Motor neuron (in vitro differentiated cells): ENCODE data around the gene CTNND2. TPM values are rescaled to one million over a fixed set of nuclear protein-coding genes. Genes with fewer than 3 reads are reported as not detected.

Experiments used
- ATAC-seq, 8 experiments: fragments of 200-7000 bp; cut with Tn5 transposase; replicated peaks in 6 of 8; 2 replicates each; pipeline ENCODE4 v1.8.0; 2021; ENCODE audit warnings: mild to moderate bottlenecking in 8 of 8, moderate library complexity in 8 of 8
- H3K27ac ChIP-seq, 2 donors: fragments of 250-450 bp; sonication (Bioruptor Pico); 2 replicates each; pipeline ENCODE4 v1.9.0; 2021; ENCODE audit warnings: antibody characterized with exemption in 2 of 2, mild to moderate bottlenecking in 2 of 2, moderate library complexity in 1 of 2
- H3K4me1 ChIP-seq, 2 donors: fragments of 250-450 bp; sonication (Bioruptor Pico); replicated peaks in 1 of 2; 2 replicates each; pipeline ENCODE4 v1.6.1; 2021; ENCODE audit warnings: antibody characterized with exemption in 2 of 2, mild to moderate bottlenecking in 2 of 2, moderate library complexity in 1 of 2
- H3K4me3 ChIP-seq, 5 donors: fragments of 250-450 bp; sonication (Bioruptor Pico); 2 replicates each; pipeline ENCODE4 v1.9.0; 2021; ENCODE audit warnings: antibody characterized with exemption in 5 of 5, mild to moderate bottlenecking in 5 of 5, moderate library complexity in 4 of 5
- WGBS, 10 experiments: fragments of 450-650 bp; shearing (Covaris generic); methylation state at CpG; one replicate each; pipeline ENCODE4 v1.0.0; 2022; 5-methylcytosine and 5-hydroxymethylcytosine counted together
- in situ Hi-C, 9 experiments: fragments of 400-800 bp; cut with MboI; loops; one replicate each; pipeline ENCODE4 v1.15.0; 2021; ENCODE audit warnings: low sequenced_read_pairs in 9 of 9, low pct_unique_long_range_greater_than_20kb in 2 of 9; ENCODE audit not compliant: unreplicated experiment in 9 of 9
- total RNA-seq, 8 experiments: library from RNA; unstranded; fragments of 300-600 nt; gene quantifications; 2 replicates each; pipeline versions ENCODE4 v1.2.3 to v1.2.4, GENCODE V29; 2022

CTNND2 gene
- total RNA-seq, 8 experiments from 2014 or later: 0.51 to 49.9 (median 40.1) TPM

DNA sequence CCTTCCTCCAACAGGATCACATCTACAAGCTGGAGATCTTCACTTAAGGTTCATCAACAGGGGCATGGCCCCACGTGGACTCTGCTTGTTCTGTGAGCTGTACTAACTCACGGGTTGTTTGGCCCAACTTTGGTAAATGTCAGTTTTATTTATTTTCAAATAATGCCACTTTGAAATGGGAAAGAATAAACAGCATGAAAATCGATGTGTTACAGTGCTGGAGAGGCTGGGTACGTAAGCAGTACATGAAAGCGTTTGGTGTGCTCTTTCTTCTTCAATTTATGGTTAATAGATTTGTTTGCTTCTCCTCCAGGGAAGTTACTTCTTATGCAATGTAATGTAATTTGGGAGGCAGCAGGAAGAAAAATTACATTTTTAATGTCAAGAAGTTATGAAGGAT is 753.3 kb downstream of the CTNND2 start:
- Histone ChIP-seq H3K27ac (no peak overlapping the region), H3K4me3 (no peak overlapping the region), H3K4me1 (peaks cover 9 to 29% of the 10 kb centered on the region in 2 donors)
- ATAC-seq: no peak
- 47 to 100% (median 82%) methylated on average over 2 to 5 of the region's 5 CpGs; no CpG with 5 or more reads in 1 of the 10 experiments for WGBS, 10 experiments
- in situ Hi-C loops: no loop called here

DNA sequence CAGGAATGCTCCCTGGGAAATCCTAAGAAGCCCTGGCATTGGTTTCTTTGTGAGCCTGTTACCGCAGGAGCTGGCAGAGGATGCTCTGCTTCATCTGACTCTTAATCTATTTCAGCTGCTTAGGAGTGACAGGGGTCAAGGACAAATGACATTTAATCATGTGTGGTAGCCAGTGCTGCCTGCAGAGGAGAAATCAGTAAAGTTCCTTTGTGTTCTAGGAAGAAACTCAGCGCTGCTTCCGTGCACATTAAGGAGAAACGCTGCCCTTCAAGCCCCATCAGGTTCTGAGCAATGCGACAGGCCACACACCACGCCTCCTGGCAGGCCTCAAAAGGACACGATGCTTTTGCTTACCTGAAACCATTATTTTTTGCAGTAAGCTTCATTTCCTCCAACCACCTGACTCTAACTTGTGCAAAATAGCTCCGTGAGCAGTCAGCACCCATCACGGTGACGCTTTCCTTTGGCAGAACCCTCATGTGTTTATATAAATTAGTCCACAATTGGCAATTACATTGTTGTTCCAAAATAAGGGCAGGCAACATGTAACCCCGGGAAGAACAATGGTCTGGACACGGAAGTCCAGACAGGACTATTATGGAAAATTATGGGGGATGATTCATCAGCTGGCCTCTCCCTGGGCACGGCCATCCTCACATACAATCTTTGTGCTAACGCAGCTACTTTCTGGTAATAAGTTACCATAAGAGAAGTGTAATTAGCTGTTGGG is 755.3 kb downstream of the CTNND2 start:
- in situ Hi-C loops: no loop called here
- ATAC-seq: peak in 6 of 8 experiments; percentile 65 to 87 (median 78)
- no peak overlapping the region for H3K27ac ChIP-seq
- no peak overlapping the region for H3K4me3 ChIP-seq
- 16 to 86% (median 72%) methylated on average over 1 to 11 of the region's 14 CpGs; no CpG with 5 or more reads in 2 of the 10 experiments for WGBS, 10 experiments
- peaks cover 9 to 29% of the 10 kb centered on the region in 2 donors for H3K4me1 ChIP-seq

DNA sequence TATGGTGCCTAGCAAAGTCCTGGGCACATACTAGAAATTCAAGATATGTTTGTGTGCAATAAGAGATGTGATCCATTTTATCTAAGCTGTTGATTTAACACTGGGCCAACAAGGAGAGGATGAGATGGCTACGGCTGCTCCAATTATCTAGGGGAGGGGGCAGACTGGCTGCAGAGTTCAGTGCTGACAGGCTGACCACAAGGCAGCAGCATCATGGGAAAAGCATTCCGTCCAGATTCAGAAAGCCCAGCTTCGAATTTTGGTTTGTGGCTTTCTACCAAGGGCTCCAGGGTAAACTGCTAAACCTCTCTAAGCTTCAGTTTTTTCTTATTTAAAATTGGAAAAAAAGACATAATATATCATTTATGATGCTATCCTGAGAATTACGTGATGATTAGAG is 758.1 kb downstream of the CTNND2 start:
- Histone ChIP-seq H3K4me3 (no peak overlapping the region), H3K4me1 (peaks cover 9 to 26% of the 10 kb centered on the region in 2 donors), H3K27ac (no peak overlapping the region)
- WGBS, 10 experiments: 0 to 95% (median 60%) methylated on average over 1 to 4 of the region's 4 CpGs; no CpG with 5 or more reads in 1 of the 10 experiments
- in situ Hi-C loops: no loop called here
- no peak for ATAC-seq

DNA sequence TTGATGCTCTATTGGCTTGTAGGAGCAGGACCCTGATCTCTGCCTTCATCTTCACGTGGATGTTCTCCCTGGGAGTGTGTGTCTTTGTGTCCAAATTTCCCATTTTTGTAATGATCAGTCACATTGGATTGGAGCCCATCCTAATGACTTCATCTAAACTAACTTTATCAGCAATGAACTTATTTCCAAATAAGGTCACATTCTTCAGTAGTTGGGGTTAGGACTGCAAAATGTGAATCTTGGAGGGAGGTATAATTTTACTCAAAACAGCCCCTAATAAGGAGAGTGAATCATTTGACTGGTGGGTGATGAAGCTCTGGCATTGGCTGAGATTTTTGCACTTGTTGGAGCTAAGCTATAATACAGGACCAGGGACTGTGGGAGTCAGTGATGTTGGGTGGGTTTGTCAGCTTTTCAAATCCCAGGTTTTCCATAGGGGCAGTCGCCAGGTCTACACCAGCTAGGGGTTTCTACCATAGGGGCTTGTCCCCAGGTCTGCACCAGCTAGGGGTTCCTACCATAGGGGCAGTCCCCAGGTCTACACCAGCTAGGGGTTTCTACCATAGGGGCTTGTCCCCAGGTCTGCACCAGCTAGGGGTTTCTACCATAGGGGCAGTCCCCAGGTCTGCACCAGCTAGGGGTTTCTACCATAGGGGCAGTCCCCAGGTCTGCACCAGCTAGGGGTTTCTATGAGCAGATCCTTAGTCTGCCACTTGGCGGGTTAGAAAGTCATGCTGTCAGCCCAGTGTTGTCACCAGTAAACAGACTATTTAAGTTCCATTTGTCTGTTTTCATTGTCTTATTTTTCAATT is 760.6 kb downstream of the CTNND2 start:
- ATAC-seq: no peak
- WGBS, 10 experiments: 0 to 100% (median 90%) methylated on average over 1 to 3 of the region's 3 CpGs; no CpG with 5 or more reads in 4 of the 10 experiments

DNA sequence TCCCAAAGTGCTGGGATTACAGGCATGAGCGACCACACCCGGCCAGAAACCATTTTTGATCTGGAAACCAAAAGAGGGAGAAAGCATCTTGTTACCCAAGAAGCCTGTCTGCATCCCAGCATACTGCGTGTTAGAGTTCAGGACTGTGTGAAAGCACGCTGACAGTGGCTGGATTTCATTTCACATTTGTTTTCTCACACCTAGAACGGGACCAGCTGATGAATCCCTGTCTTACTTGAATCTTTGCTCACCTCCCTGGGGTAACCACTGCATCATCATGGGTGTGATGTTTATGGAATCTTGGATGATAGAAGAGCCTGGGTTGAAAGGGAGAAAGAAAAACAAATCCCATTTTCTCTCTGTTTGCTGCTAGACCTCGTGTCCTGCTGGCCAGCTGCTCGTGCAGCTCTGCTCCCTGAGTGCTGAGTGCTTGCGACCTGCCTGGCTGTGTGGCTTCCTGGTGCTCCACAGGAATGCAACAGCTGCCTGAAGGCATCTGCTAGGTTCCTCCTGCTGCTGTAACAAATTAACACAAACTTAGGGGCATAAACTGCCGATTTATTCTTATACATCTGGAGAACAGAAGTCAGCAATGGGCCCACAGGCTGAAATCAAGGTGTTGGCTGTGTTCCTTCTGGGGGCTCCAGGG is 764.9 kb downstream of the CTNND2 start:
- Histone ChIP-seq H3K27ac (no peak overlapping the region), H3K4me3 (no peak overlapping the region), H3K4me1 (no peaks in the 10 kb centered on the region)
- peak in 3 of 8 experiments; percentile 66 to 97 (median 86) for ATAC-seq
- in situ Hi-C loops: no loop called here
- WGBS, 10 experiments: 0 to 90% (median 47%) methylated on average over 1 to 7 of the region's 9 CpGs; no CpG with 5 or more reads in 2 of the 10 experiments

More for the DNA sequence above, 760.6 kb downstream of the CTNND2 start:
- in situ Hi-C loops: no loop called here
- H3K4me3 ChIP-seq: no peak overlapping the region
- no peak overlapping the region for H3K27ac ChIP-seq
- peaks cover 3 to 12% of the 10 kb centered on the region in 2 donors for H3K4me1 ChIP-seq

DNA sequence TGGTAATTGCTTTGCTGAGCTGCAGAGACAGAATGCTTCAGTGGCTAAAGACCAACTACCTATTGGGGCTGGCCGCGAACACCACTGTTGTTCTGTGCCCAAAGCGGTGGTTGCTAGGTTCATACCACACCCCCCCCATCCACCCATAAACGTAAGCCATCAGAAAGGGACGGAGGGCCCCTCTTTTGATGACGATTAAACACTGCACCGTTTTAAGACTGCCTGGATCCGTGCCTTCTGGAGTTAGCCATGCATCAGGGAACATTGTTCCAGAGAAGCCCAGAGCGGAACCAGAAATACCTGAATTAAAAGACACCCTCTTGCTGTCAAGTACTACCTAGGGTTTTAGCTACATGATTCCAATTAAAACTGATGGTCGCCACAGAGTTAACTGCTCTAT is 774.1 kb downstream of the CTNND2 start:
- H3K27ac ChIP-seq: no peak overlapping the region
- 31 to 100% (median 82%) methylated on average over 1 to 9 of the region's 10 CpGs; no CpG with 5 or more reads in 4 of the 10 experiments for WGBS, 10 experiments
- no peak overlapping the region for H3K4me3 ChIP-seq
- ATAC-seq: peak in 1 of 8 experiments; percentile 57
- peaks cover 0 to 2% of the 10 kb centered on the region in 2 donors for H3K4me1 ChIP-seq
- in situ Hi-C loops: no loop called here

DNA sequence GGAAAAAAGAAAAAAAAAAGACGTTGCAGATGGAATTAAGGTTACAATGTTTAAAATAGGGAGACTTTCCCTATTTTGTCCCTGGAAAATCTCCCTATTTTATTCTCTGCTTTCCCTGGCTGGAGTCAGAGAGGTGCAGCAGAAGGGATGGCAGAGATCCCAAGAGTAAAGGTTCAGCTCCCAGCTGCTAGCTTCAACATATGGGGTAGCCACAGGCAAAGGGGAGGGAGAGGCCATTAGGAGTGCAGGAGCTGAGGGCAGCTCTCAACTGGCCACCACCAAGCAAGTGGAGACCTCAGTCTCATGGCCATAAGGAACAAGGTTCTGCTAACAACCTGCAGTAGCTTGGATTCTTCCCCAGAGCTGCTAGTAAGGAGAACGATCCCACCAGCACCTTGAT is 776.2 kb downstream of the CTNND2 start:
- no peak overlapping the region for H3K27ac ChIP-seq
- WGBS, 10 experiments: 17 to 100% (median 67%) methylated on average over 1 to 2 of the region's 2 CpGs; no CpG with 5 or more reads in 3 of the 10 experiments
- no peak overlapping the region for H3K4me3 ChIP-seq
- in situ Hi-C loops: no loop called here
- ATAC-seq: peak in 1 of 8 experiments; percentile 28
- peaks cover 0 to 2% of the 10 kb centered on the region in 2 donors for H3K4me1 ChIP-seq

DNA sequence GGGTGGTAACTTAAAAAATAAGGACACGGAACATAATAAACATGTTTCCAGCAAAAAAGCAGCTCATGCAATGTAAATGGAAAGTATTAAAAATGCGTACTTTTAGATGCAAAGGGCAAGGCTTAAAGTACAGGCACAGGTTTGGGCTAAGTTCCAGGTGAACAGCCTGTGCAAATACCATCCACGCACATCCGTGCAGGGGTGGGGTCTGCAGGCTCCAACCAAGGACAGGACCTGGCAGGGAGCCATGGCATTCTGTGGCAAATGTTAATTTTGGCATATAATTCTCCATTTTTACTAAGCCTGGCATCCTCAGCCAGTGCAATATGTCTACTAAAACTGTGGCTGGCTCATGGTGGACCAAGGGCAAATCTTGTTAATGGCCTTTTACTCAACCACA is 777.4 kb downstream of the CTNND2 start:
- WGBS, 10 experiments: 4 to 100% (median 93%) methylated on average over 1 to 4 of the region's 4 CpGs; no CpG with 5 or more reads in 2 of the 10 experiments
- in situ Hi-C loops: no loop called here
- ATAC-seq: peak in 3 of 8 experiments; percentile 19 to 86 (median 43)
- Histone ChIP-seq H3K4me3 (no peak overlapping the region), H3K27ac (no peak overlapping the region), H3K4me1 (peaks cover 0 to 2% of the 10 kb centered on the region in 2 donors)

DNA sequence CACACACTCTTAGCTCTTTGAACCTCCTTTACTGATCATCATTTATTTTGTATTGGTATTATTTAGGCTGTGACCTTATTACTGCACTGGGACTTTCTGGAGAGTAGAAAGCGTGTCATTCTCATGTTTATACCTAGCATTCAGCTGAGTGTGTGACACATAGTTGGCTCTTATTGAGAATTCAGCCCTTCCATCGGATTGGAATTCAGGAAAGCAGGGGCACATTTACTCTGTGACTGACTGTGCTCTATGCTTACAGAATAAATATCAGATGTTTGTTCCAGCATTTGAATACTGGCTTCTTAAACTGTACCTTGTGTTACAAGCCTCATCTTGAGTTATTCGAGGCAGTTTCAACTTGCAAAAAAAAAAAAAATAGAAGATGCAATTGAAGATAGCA is 782.4 kb downstream of the CTNND2 start:
- Histone ChIP-seq H3K4me1 (no peaks in the 10 kb centered on the region), H3K27ac (no peak overlapping the region), H3K4me3 (no peak overlapping the region)
- in situ Hi-C loops: no loop called here
- peak in 1 of 8 experiments; percentile 61 for ATAC-seq
- WGBS, 10 experiments: 16 to 100% (median 79%) methylated on average over 2 to 3 of the region's 3 CpGs; no CpG with 5 or more reads in 1 of the 10 experiments

DNA sequence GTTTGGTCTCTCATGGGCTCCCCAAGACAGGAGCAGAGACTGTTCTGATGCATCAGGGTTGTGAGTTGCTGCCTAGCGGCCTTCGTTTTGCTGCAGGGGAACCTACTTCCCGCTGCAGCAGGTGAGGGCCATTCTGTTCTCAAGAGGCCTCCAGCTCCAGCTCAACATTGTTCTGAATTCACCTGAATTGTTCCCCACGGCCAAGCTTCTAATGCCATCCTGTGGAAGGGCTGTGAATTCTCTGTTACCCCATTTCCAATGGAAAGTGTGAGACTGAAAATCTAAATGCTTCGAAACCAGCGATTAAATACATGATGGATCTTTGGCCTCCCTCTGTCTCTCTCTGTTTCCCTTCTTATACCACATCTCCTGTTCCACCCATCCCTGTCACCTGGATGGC is 794.1 kb downstream of the CTNND2 start:
- no peak overlapping the region for H3K27ac ChIP-seq
- in situ Hi-C loops: no loop called here
- 37 to 100% (median 93%) methylated on average over 1 to 6 of the region's 6 CpGs; no CpG with 5 or more reads in 6 of the 10 experiments for WGBS, 10 experiments
- H3K4me1 ChIP-seq: no peaks in the 10 kb centered on the region
- H3K4me3 ChIP-seq: no peak overlapping the region
- ATAC-seq: no peak

DNA sequence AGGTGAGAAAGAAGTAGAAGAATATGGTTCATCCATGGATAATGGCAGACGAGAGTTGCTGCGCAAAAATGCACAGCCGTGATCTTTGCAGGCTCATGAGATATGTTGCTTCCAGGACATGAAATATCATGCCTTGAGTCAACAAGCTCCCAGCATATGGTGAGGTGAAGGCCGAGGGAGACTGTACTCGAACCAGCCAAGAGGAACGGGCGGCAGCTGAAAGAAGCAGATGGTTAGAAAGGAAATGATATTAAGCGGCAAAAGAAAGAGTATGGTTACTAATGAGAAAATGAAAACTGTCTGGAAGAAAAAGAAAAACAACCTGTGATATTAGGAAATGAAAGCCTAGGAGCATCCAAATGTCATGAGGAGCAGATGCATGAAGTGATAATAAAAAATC is 798.5 kb downstream of the CTNND2 start:
- ATAC-seq: no peak
- Histone ChIP-seq H3K4me1 (peaks cover 2 to 14% of the 10 kb centered on the region in 2 donors), H3K4me3 (no peak overlapping the region), H3K27ac (no peak overlapping the region)
- in situ Hi-C loops: no loop called here
- 31 to 100% (median 85%) methylated on average over 2 to 8 of the region's 8 CpGs for WGBS, 10 experiments

DNA sequence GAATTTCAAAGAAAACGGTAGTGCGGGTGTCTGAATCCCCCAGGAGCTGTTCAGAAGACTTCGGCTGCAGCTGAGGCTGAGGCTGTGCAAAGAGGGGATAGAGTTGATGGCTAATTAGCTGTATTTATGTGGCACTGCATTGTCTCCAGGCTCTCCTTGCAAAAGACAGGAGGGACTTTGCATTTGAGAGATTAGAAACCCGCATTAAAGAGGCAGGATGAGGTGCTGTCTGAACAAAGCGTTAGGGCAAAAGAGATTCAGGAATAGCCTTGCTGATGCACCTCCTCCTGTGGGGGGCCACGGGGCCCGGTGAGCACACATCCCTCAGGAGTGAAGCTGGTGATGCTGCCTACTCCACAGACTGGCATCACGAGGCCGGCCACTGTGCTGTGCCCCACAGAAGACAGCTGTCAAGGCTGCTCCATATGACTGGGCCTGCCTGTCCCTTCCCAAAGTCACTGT is 799.6 kb downstream of the CTNND2 start:
- in situ Hi-C loops: no loop called here
- H3K4me3 ChIP-seq: no peak overlapping the region
- 15 to 80% (median 54%) methylated on average over 1 to 7 of the region's 9 CpGs; no CpG with 5 or more reads in 1 of the 10 experiments for WGBS, 10 experiments
- H3K4me1 ChIP-seq: peaks cover 2 to 14% of the 10 kb centered on the region in 2 donors
- ATAC-seq: peak in 4 of 8 experiments; percentile 52 to 59 (median 56)
- peak overlapping the region in 1 of 2 donors; percentile 11 for H3K27ac ChIP-seq
